MG63 (cell line): ENCODE data around the gene ITGAE. TPM values are rescaled to one million over a fixed set of nuclear protein-coding genes. Genes with fewer than 3 reads are reported as not detected.

Experiments used
- DNase-seq: peaks from one replicate; pipeline ENCODE4 v3.0.0-alpha.2; 2020
- H3K27me3 ChIP-seq: fragments of 250-450 bp; sonication (Bioruptor Pico); 2 replicates; pipeline ENCODE4 v1.5.1; 2020; ENCODE audit warnings: mild to moderate bottlenecking, moderate library complexity
- H3K36me3 ChIP-seq: fragments of 250-450 bp; sonication (Bioruptor Pico); 2 replicates; pipeline ENCODE4 v1.5.1; 2020; ENCODE audit warnings: mild to moderate bottlenecking, moderate library complexity
- H3K4me3 ChIP-seq: fragments of 250-450 bp; sonication (Bioruptor Pico); 2 replicates; pipeline ENCODE4 v1.5.1; 2020; ENCODE audit warnings: mild to moderate bottlenecking, moderate library complexity
- H3K9me3 ChIP-seq: fragments of 250-450 bp; sonication (Bioruptor Pico); 2 replicates; pipeline ENCODE4 v1.5.1; 2020; ENCODE audit warnings: mild to moderate bottlenecking, moderate library complexity
- total RNA-seq: library from RNA; depleted of rRNA; stranded (reverse); fragments of >200 nt; shearing (Covaris generic); gene quantifications from 2 replicates; pipeline ENCODE4 v1.2.3, GENCODE V29; 2014; ENCODE audit warnings: low replicate concordance

Gene ITGAE
- total RNA-seq, 1 experiment from 2014 or later = 16.9 TPM

DNA sequence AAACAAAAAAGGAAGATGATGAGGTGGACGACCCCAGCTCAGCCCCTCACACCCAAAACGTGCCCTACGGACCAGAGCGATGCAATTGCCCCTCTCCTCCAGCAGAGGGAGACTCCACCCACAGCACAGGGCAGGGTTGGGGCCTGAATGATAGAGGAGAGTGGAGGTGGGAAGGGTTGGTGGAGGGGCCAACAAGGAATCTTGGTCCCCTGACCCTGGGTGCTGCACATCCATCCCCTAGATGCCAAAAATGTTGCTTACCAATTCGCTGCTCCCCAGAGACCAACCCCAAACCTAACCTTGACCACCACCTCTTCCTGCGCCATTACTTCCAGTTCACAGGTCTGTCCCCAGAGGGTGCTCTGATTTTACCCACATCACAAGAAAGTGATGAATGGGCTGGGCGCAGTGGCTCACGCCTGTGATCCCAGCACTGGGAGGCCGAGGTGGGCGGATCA, 117.9 kb downstream of the ITGAE start:
- no peaks in the 10 kb centered on the region for H3K27me3 ChIP-seq
- no peaks in the 10 kb centered on the region for H3K9me3 ChIP-seq
- no peaks in the 10 kb centered on the region for H3K36me3 ChIP-seq
- H3K4me3 ChIP-seq = no peak overlapping the region
- no peak for DNase-seq

DNA sequence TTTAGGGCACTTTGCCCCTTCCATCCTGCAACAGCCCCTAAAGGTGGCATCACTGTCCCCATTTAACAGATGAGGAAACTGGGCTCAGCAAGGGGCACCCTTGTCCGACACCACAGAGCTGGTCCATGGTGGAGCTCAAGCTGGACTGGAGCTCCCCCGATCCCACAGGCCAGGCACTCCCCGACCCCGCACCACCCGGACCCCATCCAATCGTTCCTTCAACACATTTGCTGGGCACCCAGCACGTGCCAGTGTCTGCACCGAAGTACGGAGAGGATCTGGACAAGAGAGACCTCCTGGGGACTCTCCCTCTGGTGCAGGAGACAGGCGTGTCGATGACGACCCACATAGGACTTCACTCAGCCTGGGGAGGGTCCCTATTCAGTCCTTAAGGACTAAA, 119.0 kb downstream of the ITGAE start:
- no peak for DNase-seq
- no peak overlapping the region for H3K4me3 ChIP-seq
- no peaks in the 10 kb centered on the region for H3K27me3 ChIP-seq

DNA sequence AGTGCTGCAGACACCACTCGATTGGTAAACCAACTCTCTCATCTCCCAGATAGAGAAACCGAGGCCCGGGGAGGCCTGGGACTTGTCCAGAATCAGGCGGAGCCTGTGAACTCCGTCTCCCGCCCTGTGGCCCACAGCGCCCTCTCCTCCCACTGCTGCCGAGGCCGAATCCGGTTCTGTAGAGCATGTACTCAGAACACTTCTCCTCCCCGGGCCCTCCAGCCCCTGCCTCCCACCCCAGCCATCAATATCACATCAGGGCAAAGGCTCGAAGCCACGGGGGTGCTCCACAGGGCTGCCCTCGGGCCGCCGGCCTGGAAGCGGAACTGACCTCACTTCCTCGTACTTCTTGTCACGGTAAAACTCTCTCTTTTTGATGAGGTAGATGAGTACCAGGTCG, 119.4 kb downstream of the ITGAE start:
- Histone ChIP-seq H3K9me3 (no peaks in the 10 kb centered on the region), H3K4me3 (no peak overlapping the region), H3K36me3 (no peaks in the 10 kb centered on the region), H3K27me3 (no peaks in the 10 kb centered on the region)
- DNase-seq = no peak

More for the DNA sequence above, 119.0 kb downstream of the ITGAE start:
- no peaks in the 10 kb centered on the region for H3K36me3 ChIP-seq
- no peaks in the 10 kb centered on the region for H3K9me3 ChIP-seq

DNA sequence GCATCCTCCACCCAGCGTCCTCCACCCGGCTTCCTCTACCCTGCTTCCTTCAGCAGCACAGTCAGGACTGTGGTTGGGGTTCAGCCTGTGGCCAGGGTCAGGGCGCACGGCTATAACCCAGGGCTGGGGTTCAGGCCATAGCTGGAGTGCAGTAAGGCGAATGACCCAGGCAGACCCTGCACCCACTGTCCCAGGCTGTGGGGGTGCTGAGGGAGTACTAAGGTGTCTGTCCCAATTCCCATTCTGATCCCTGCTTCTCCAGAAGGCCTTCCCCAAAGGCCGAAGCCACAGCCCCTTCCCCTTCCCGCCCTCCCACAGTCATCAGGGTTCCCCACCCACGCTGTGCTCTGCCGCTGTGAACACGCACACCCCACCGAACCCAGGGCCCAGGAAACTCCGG, 119.9 kb downstream of the ITGAE start:
- DNase-seq = no peak
- no peak overlapping the region for H3K4me3 ChIP-seq
- H3K9me3 ChIP-seq = no peaks in the 10 kb centered on the region
- no peaks in the 10 kb centered on the region for H3K27me3 ChIP-seq
- no peaks in the 10 kb centered on the region for H3K36me3 ChIP-seq

DNA sequence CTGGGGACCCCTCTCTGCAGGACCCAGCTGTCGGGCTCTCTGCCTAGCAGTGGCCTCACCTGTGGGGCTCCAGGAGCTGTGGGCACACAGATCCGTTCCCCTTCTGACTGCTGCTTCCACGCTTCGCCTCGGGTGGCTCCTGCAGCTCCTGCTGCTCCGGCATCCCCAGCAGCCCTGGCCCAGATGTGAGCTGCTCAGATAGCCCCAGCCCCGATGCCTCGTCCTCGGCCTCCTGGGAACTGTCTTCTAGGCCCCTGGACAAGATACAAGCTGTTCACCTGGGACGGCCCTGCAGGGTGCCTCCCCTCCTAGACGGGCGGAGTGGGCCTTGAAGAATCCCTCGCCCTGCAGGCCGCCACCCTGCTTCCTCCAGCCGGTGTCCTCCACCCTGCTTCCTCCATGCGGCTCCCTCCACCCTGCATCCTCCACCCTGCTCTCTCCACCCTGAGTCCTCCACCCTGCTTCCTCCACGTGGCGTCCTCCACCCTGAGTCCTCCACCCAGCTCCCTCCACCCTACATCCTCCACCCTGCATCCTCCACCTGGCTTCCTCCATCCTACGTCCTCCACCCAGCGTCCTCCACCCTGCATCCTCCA, 121.4 kb downstream of the ITGAE start:
- no peaks in the 10 kb centered on the region for H3K27me3 ChIP-seq
- no peak for DNase-seq
- H3K4me3 ChIP-seq = no peak overlapping the region
- H3K9me3 ChIP-seq = no peaks in the 10 kb centered on the region
- H3K36me3 ChIP-seq = no peaks in the 10 kb centered on the region

DNA sequence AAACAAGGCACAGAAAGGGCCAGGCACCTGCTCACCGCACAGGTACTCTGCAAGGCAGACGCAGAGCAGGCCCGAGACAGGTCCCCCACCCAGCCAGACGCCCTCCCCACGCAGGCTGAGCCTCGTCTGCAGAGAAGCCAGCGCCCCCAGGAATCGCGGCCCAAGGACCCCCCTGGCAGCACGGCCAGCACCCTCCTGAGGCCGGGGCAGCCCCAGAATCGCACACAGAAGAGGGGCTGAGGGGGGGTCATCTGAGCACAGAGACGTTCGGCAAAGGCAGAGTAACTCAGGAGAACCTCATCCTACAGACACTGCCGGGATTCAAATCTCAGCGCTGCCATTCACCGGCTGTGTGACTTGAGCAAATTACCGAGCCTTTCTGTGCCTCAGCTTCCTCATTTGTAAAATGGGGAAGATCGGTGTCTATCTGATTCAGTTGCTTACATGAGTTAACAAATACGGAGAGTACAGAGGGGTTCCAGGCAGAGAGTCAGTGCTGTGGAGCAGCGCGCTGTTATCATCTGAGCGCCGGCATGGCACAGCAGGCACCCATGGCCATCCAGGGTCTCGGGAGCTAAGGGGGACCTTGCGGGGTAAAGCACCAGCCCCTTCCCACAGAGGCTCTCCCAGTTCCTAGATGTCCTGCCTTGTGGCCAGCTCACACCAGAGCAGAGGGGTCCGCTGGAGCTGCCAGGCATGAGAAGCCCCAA, 122.0 kb downstream of the ITGAE start:
- no peaks in the 10 kb centered on the region for H3K27me3 ChIP-seq
- DNase-seq = no peak
- no peaks in the 10 kb centered on the region for H3K36me3 ChIP-seq
- no peaks in the 10 kb centered on the region for H3K9me3 ChIP-seq
- H3K4me3 ChIP-seq = no peak overlapping the region

DNA sequence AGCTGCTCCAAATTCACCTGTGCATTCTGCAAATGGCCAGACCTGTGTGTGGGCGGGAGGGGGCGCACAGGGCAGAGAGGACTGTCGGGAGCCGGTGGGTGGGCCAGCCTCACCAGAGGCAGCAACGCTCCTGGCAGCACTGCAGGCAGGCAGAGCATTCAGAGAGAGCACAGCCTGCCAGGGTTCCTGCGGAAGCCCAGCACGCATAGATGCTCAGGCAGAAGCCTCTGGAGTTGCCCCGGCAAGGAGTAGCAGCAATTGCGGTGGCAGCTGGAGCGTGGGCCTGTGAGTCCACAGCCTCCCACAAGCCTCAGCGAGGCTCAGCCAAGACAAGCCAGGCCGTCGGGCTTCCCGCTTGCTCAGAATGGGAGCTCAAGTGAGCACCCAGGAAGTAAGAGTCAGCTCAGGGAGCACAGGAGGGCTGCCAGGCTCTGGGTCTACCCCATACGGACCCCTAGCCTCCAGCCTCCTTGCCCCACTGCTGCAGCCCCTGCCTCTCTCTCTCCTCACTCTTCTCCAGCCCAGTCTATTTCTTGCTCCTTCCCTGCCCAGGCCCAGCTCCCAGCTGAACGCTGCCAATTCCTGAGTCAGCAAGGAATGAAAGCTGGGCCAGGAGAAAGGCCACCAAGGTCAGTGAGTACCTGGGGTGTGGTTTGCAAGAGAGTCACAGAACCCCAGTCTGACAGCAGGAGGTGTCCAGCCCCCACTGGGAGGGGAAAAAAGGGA, 122.7 kb downstream of the ITGAE start:
- DNase-seq = peak; percentile 32
- Histone ChIP-seq H3K4me3 (no peak overlapping the region), H3K9me3 (no peaks in the 10 kb centered on the region), H3K27me3 (no peaks in the 10 kb centered on the region), H3K36me3 (no peaks in the 10 kb centered on the region)

DNA sequence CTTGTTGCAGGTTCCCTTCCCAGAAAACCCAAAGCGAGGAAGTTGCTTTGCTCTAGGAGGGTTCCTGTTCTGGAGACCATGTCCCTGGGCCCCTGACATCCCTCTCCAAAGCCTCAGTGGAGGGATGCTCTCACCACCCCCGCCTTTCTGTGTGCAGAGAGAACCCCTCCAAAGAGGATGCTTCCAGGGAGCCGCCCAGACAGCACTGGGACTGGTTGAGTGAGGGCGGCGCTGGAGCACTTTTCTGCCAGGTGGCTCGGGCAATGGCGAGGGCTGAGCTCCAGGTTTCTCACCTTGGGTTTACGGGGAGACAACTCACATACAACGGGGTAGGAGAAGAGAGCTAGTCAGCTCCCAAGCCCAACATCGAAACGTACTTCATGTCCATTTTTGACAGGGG, 125.1 kb downstream of the ITGAE start:
- Histone ChIP-seq H3K36me3 (no peaks in the 10 kb centered on the region), H3K9me3 (no peaks in the 10 kb centered on the region), H3K4me3 (no peak overlapping the region), H3K27me3 (no peaks in the 10 kb centered on the region)
- DNase-seq = no peak

DNA sequence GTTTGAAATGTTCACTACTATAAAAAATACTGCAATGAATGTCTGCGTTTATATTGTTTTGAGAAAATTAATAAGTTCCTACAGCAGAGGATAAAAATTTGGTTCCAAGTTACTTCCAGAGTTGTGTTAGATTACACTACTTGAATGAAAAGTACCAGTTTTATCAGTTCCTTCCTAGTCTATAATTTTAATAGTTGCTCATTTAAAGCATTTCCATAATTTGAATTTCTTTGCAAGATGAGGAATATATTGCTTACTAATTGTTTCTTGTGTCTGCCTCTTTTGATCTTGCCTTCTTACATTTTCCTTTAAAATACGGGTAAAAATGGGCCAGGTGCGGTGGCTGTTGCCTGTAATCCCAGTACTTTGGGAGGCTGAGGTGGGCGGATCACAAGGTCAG, 128.4 kb downstream of the ITGAE start:
- H3K4me3 ChIP-seq = no peak overlapping the region
- no peak for DNase-seq
- H3K36me3 ChIP-seq = peaks cover 7% of the 10 kb centered on the region
- no peaks in the 10 kb centered on the region for H3K9me3 ChIP-seq
- no peaks in the 10 kb centered on the region for H3K27me3 ChIP-seq

DNA sequence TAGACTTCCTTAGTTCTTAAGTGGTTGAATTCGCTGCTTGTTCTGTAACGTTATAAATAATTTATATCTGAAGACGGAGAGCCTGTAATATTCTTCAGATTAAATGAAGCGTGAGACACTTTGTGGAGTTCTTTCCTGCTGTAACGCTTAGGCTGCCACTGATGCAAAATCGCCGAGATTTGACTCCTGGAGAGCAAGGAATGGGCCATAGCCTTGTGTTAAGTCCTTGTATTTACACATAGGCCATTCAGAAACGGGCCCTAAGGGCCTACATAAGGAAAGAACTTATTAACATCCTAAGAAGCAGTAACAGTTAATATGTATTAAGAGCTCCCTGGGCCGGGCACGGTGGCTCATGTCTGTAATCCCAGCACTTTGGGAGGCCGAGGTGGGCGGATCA, 131.4 kb downstream of the ITGAE start:
- Histone ChIP-seq H3K9me3 (no peaks in the 10 kb centered on the region), H3K27me3 (no peaks in the 10 kb centered on the region), H3K36me3 (peaks cover 11% of the 10 kb centered on the region)

DNA sequence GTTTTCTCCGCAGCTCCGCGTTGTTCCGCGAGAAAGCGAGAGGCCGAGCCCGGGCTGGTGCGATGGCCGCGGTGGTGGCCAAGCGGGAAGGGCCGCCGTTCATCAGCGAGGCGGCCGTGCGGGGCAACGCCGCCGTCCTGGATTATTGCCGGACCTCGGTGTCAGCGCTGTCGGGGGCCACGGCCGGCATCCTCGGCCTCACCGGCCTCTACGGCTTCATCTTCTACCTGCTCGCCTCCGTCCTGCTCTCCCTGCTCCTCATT, 132.0 kb downstream of the ITGAE start:
- peaks cover 14% of the 10 kb centered on the region for H3K36me3 ChIP-seq
- H3K9me3 ChIP-seq = no peaks in the 10 kb centered on the region
- no peaks in the 10 kb centered on the region for H3K27me3 ChIP-seq
- H3K4me3 ChIP-seq = peak overlapping the region; percentile 99
- no peak for DNase-seq

More for the DNA sequence above, 131.4 kb downstream of the ITGAE start:
- DNase-seq = no peak
- peak overlapping the region; percentile 99 for H3K4me3 ChIP-seq

DNA sequence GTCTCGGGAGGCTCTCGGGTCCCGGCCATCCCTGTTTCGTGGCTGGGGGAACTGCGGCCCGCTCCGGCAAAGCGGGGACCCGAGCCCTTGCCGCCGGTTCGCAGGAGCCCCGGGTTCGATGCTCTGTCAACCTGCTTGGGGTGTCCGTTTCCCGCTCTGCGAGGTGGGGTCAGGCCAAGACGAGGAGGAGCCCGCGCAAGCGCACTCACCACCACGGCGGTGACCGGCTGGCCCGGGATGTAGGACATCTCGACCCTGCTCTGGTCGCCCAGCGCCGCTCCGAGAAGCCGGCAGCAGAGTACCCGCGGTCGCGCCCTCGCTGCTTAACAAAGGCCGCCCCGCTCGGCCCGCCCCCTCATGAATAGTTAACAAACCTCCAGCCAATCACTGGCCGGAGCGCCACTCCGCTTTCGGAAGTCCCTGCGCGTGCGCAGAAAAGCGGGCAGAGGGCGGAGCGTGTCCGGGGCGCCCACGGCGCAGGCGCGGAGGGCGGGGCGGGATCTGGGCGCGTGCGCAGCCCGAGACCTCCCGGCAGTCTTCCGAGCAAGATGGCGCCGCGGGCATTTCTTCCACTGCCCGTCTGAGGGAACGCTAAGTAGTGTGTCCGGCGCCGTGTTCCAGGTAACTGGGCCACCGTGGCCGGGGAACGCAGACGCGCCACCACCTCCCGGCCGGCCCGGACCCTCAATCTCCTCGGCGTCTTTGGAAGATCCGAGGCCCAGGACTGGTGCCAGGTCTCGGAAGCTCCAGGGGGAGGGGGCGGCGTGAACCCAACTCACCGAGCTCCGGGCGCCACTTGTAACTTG, 132.5 kb downstream of the ITGAE start, which contains the start of the genes EMC6 and TAX1BP3:
Gene EMC6, plus strand, starts transcription at position 534 of the 806 bp plus-strand sequence. CDS start 335 bp downstream, outside the sequence.
Gene TAX1BP3, minus strand, starts transcription at position 300 of the 806 bp plus-strand sequence. Its CDS starts 52 bp downstream, at position 248.
- H3K9me3 ChIP-seq = no peaks in the 10 kb centered on the region
- DNase-seq = peak; percentile 92
- no peaks in the 10 kb centered on the region for H3K27me3 ChIP-seq
- peaks cover 14% of the 10 kb centered on the region for H3K36me3 ChIP-seq
- H3K4me3 ChIP-seq = peak within 1 kb of the TSS; percentile 99

DNA sequence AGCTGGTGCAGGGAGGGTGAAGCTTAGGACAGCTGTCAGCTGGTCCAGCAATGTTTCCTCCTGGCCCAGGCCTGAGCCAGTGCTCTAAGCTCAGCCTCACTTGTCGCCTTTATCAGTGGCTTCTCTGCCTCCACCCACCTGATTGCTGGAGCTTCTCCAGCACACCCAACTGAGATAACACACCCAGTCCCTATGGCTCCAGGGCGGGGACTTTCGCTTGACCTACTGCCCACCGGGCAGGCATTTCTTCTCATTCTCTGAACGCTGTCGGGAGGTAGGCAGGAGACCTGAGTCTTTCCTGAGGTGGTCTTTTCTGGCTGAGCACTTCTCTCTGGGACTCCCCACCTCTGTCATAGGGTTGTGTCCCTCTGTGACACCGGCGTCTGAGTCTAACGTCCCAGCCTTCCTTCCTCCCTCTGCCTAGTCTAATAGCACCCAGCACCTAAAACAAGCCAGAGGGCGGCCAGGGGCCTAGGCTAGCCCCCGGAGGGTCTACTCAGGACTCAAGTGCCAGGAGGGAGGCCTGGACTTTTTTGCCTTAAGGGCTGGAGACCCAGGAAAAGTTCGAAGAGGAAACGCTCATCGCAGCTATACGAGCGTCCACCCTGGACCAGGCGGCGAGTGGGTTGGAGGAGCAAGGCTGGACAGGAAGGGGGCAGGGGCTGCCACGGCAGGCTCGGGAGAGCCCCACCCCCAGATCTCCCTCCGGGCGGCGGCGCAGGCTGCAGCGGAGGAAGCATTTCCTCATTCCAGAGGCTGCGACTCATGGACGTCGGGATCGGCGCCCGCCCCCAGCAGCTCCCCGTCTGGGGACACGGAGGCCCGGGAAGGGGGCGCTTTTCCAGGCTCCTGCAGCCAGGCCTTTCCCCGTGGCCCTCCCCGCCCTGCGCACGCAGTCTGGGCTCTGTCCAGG, 133.4 kb downstream of the ITGAE start:
- H3K9me3 ChIP-seq = no peaks in the 10 kb centered on the region
- no peaks in the 10 kb centered on the region for H3K27me3 ChIP-seq
- H3K4me3 ChIP-seq = peak overlapping the region; percentile 99
- peak; percentile 88 for DNase-seq
- H3K36me3 ChIP-seq = peaks cover 14% of the 10 kb centered on the region

DNA sequence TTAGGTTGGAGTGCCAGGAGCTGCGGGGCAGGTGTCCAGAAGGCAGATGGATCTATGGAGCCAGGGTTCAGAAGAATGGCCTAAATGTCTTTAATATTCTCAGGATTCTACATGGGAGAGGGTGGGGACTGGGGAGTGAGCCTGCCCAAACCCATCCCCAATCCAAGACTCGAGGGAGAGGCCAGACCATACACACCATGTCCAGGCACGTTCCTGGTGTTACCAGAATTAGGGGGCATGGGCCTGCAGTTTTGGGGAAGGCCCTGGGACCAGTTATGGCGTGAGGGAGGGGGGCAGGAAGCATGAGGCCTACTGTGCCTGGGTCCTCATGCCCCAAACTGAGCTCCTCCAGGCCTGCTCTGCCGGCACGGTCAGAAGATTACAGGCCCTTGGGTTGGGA, 134.5 kb downstream of the ITGAE start:
- Histone ChIP-seq H3K4me3 (no peak overlapping the region), H3K27me3 (no peaks in the 10 kb centered on the region), H3K9me3 (no peaks in the 10 kb centered on the region), H3K36me3 (peaks cover 14% of the 10 kb centered on the region)
- DNase-seq = no peak

DNA sequence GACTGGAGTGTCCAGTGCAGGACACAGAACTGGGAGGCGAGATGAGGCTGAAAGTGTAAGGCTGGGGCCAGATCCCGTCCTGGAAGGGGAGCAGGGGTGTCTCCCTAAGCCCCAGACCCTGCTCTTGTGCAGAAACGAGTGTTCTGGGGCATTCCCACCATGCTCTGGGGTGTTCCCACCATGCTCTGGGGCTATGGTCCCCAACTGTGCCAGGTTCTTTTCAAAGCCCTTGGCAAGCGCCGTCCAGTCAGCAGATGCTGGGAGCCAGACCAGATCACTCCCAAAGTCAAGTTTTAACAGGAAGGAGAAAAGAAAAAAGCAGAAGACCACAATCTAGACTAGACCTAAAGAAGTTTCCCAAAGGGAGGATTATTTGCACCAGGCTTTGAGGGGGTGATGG, 135.2 kb downstream of the ITGAE start:
- Histone ChIP-seq H3K27me3 (no peaks in the 10 kb centered on the region), H3K9me3 (no peaks in the 10 kb centered on the region), H3K36me3 (peaks cover 14% of the 10 kb centered on the region), H3K4me3 (no peak overlapping the region)
- no peak for DNase-seq
